ENCODE results near the gene NCS1. TPM values are rescaled to one million over a fixed set of nuclear protein-coding genes. Genes with fewer than 3 reads are reported as not detected.
A peak's percentile ranks its signal among the peaks of the same experiment; 100 is the strongest.

The NCS1 gene
- total RNA-seq, 1 donor from 2014 or later: 54.6 TPM

- no peak for DNase-seq (ENCODE audit: low spot score)
Observed at GRCh38 chr9:130193531-130194377, 21.6 kb downstream of the NCS1 start.

- no peak for DNase-seq (ENCODE audit: low spot score)
Observed at GRCh38 chr9:130194378-130194932, 22.3 kb downstream of the NCS1 start.

- no peak for DNase-seq (ENCODE audit: low spot score)
Observed at GRCh38 chr9:130195638-130196037, 23.4 kb downstream of the NCS1 start.

- no peak for DNase-seq (ENCODE audit: low spot score)
Observed at GRCh38 chr9:130196643-130197042, 24.4 kb downstream of the NCS1 start.

DNA sequence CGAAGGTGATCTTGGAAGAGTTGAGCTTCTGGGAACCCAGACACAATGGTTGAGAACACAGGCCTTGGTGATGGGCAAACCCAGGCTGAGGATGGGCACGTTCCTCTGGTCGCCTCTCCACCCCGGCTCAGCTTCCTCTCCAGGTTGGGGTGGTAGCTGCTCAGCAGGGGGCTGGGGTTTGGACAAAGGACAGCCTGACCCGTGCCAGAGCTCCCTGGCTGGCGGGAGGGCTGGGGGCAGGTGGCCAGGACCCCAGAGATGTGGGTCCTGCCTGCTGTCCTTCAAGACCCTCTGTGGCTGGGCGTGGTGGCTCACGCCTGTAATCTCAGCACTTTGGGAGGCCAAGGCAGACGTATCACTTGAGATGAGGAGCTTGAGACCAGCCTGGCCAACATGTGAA is 25.2 kb downstream of the NCS1 start:
- DNase-seq (ENCODE audit: low spot score): no peak

DNA sequence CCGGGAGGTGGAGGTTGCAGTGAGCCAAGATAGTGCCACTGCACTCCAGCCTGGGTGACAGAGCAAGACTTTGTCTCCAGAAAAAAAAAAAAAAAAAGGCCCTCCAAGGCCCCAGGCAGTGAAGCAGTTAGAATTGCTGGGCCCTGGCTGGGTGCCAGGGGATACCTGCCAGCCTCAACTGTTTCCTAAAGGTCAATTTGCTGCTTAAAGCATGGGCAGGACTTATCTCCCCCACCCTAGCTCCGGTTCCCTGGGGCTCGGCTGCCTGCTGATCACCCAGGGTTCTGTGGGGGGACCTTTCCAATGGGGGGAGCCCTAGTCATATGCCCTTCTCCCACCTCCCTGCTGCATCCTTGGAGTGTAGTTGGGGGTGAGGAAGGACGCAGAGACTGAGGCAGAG is 25.7 kb downstream of the NCS1 start:
- no peak for DNase-seq (ENCODE audit: low spot score)

GRCh38 chr9:130198501-130199179 is 26.4 kb downstream of the NCS1 start:
- DNase-seq (ENCODE audit: low spot score): no peak

DNA sequence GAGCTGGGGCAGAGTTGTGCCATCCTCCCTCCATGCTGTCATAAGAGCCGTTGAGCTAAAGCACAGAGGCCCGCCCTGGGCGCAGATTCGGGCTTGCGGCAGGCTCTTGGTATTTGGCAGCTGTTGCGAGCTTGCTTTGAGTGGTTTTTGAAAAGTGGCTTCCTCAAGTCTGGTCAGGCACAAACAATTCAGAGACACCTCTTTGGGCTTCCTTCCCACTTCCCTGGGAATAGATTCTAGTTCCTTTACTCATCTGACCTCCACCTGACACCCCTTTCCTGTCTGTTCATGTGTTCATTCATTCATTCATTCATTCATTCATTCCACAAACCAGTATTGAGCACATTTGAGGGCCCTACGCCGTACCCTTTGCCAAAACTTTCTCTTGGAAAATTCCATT is 27.4 kb downstream of the NCS1 start:
- DNase-seq (ENCODE audit: low spot score): no peak

GRCh38 chr9:130200038-130200849 is 28.0 kb downstream of the NCS1 start:
- no peak for DNase-seq (ENCODE audit: low spot score)

- peak; percentile 66 for DNase-seq (ENCODE audit: low spot score)
Observed at GRCh38 chr9:130201399-130201873, 29.2 kb downstream of the NCS1 start.

GRCh38 chr9:130201974-130202373 is 29.8 kb downstream of the NCS1 start:
- no peak for DNase-seq (ENCODE audit: low spot score)

- no peak for DNase-seq (ENCODE audit: low spot score)
Observed at GRCh38 chr9:130204341-130204740, 32.1 kb downstream of the NCS1 start.

- DNase-seq (ENCODE audit: low spot score): no peak
Observed at GRCh38 chr9:130204959-130205358, 32.8 kb downstream of the NCS1 start.

GRCh38 chr9:130205912-130206311 is 33.7 kb downstream of the NCS1 start:
- no peak for DNase-seq (ENCODE audit: low spot score)

DNA sequence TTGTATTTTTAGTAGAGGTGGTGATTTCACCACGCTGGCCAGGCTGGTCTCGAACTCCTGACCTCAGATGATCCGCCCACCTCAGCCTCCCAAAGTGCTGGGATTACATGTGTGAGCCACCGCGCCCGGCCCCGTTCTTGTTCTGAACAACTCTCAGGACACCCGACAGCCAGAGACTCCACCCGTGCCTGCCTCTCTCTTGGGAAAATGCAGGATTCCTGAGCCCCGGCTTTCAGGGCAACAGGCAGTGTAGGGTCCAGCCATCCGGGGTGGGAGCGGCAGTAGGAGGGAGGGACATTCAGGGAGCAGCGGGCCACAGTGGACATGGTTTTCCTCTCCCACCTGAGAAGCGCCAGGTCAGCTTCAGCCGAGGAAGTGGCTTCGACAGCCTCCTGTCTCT is 34.4 kb downstream of the NCS1 start:
- DNase-seq (ENCODE audit: low spot score): no peak

DNA sequence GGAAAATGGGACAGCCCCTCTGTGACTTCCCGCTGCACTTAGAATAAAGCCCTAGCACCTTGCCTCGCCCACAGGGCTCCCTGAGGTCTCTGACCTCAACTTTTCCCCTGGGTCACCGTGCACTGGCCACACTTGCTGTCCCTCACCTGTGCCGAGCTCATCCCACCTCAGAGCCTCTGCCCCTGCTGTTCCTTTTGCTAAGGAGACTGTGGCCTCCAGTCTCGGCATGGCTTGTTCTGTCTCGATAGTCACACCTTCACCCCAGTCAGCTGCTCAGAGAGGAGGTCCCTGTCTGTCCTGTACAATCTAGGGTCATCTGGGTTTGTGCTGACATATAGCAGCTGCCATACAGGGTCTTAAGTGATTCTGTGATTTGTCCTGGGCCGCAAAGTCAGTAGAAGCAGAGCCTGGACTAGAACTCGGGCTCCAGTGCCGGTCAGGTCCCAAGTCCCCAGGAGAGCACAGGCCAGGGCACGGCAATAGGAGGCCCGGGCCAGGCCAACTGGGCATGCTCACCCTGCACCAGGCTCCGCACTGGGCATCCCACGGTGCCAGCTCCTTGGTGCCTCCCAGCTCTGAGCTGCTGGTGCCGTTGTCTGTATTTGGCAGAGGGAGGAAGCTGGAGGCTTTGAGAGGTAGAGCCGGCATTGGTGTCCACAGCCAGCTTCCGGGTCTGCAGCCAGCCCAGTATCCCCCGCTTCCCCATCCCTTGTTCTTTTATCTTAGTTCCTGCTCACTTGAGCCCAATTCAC is 35.2 kb downstream of the NCS1 start:
- DNase-seq (ENCODE audit: low spot score): no peak

DNA sequence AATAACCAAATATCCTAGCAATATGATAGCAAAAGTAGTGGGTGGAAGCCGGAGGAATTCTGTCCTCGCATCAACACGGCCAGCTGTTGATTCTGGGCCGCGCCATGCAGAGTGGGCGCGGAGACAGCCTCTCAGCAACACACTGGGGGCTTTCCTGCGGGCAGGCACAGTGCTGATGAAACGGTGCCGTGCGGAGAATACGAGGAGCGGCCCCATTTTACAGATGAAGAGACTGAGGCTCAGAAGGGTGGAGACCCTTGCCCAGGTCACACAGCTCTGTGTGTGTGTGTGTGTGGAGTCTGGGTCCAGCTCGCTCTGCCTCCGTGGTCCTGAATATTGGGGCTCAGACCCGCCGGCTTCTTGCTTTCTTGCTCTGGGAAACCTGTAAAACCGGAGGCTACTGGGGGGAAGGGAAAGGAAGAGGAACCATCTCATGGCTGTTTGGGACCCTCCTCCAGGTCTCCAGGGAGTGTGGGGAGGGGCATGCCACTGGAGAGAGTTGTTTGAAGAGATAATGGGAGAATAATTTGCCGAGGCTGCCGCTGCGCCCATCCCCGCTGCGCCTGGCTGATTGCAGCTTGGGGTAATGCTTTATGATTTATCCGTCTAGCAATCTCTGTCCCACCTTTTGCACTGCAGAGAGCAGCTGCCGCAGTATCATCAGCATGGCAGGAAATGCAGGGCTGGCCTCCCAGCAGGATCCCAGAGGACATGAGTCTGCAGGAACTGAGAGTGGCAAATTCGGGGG is 36.6 kb downstream of the NCS1 start:
- no peak for DNase-seq (ENCODE audit: low spot score)

DNA sequence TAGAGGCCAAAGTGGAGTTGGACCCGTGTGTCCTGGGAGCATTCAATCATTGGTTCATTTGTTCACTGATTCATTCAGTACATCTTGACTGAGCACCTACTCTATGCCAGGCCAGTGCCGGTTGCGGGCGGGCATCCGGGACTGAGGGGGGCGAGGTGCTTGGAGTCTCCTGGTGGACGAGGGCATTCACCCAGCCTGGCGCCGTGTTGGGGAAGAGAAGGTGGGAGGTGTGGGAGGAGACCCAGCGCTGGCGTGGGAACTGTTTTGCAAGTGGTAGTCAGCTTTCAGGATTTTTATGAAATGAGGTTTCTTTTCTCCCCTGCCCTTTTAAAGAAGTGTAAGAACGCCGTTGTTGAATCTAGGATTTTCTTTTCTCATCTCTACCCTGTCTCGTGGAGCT is 37.2 kb downstream of the NCS1 start:
- DNase-seq (ENCODE audit: low spot score): no peak

GRCh38 chr9:130211548-130212226 is 39.5 kb downstream of the NCS1 start:
- no peak for DNase-seq (ENCODE audit: low spot score)

Data from ureter (tissue), 1 donor.